ENCODE measurements around the gene IGLL1. TPM values are rescaled to one million over a fixed set of nuclear protein-coding genes. Genes with fewer than 3 reads are reported as not detected.
"Not testable (repeated sequence)": the region's sequence is repeated elsewhere in the genome, so short reads cannot be mapped to it uniquely, and the experiment has no call there.

Gene IGLL1
- total and polyA plus RNA-seq, 3 donors from 2014 or later, result 6.9 to 36.9 (median 24.6) TPM

- 90 to 96% methylated on average over 2 of the region's 2 CpGs for WGBS, 2 donors
- Histone ChIP-seq H3K36me3 (ENCODE audit: low read depth, missing control alignments) (no peaks in the 10 kb centered on the region), H3K9me3 (no peaks in the 10 kb centered on the region), H3K27ac (no peak overlapping the region), H3K4me3 (no peak overlapping the region), H3K27me3 (no peaks in the 10 kb centered on the region), H3K4me1 (peaks cover 10% of the 10 kb centered on the region)
- no peak for TF ChIP-seq POLR2A (IDR thresholded peaks at IDR 0.05)
- no peak for TF ChIP-seq CTCF (IDR thresholded peaks at IDR 0.05)
- no peak for DNase-seq
- intact Hi-C loops (cut with DNase I; ENCODE audit: low total_unique reads), result no loop called here
Observed at GRCh38 chr22:23544852-23545251, 35.2 kb downstream of the IGLL1 start.

- intact Hi-C loops (cut with DNase I; ENCODE audit: low total_unique reads); H3K9me3 ChIP-seq; H3K27ac ChIP-seq; H3K36me3 ChIP-seq (ENCODE audit: low read depth, missing control alignments); H3K4me3 ChIP-seq; DNase-seq; H3K27me3 ChIP-seq: not testable (repeated sequence)
- 70 to 77% methylated on average over 1 of the region's 1 CpG for WGBS, 2 donors
- peaks cover 19% of the 10 kb centered on the region for H3K4me1 ChIP-seq
Observed at GRCh38 chr22:23543506-23544000, 36.5 kb downstream of the IGLL1 start.

DNA sequence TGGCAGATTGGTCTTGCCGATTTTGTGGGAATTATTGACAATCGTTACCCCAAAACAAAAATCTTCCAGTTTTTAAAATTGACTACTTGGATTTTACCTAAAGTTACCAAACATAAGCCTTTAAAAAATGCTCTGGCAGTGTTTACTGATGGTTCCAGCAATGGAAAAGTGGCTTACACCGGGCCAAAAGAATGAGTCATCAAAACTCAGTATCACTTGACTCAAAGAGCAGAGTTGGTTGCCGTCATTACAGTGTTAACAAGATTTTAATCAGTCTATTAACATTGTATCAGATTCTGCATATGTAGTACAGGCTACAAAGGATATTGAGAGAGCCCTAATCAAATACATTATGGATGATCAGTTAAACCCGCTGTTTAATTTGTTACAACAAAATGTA is 37.2 kb downstream of the IGLL1 start:
- no peak for DNase-seq
- intact Hi-C loops (cut with DNase I; ENCODE audit: low total_unique reads), result no loop called here
- Histone ChIP-seq H3K9me3 (no peaks in the 10 kb centered on the region), H3K4me3 (no peak overlapping the region), H3K4me1 (peaks cover 25% of the 10 kb centered on the region), H3K36me3 (ENCODE audit: low read depth, missing control alignments) (no peaks in the 10 kb centered on the region), H3K27me3 (no peaks in the 10 kb centered on the region), H3K27ac (no peak overlapping the region)
- 47 to 53% methylated on average over 5 of the region's 5 CpGs for WGBS, 2 donors
- no peak for TF ChIP-seq CTCF (IDR thresholded peaks at IDR 0.05)
- TF ChIP-seq POLR2A (IDR thresholded peaks at IDR 0.05), result no peak

DNA sequence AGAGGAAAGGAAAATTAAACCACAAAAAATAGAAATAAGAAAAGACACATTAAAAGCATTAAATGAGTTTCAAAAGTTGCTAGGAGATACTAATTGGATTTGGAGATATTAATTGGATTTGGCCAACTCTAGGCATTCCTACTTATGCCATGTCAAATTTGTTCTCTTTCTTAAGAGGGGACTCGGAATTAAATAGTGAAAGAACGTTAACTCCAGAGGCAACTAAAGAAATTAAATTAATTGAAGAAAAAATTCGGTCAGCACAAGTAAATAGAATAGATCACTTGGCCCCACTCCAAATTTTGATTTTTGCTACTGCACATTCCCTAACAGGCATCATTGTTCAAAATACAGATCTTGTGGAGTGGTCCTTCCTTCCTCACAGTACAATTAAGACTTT is 37.7 kb downstream of the IGLL1 start:
- H3K36me3 ChIP-seq (ENCODE audit: low read depth, missing control alignments); H3K9me3 ChIP-seq; H3K27ac ChIP-seq; H3K27me3 ChIP-seq; intact Hi-C loops (cut with DNase I; ENCODE audit: low total_unique reads); H3K4me3 ChIP-seq; DNase-seq: not testable (repeated sequence)
- peaks cover 31% of the 10 kb centered on the region for H3K4me1 ChIP-seq
- WGBS, 2 donors, result 46 to 56% methylated on average over 3 of the region's 3 CpGs

GRCh38 chr22:23541849-23542281 is 38.2 kb downstream of the IGLL1 start:
- DNase-seq; intact Hi-C loops (cut with DNase I; ENCODE audit: low total_unique reads); H3K27ac ChIP-seq; H3K4me3 ChIP-seq; H3K27me3 ChIP-seq; H3K36me3 ChIP-seq (ENCODE audit: low read depth, missing control alignments); H3K9me3 ChIP-seq: not testable (repeated sequence)
- WGBS, 2 donors, result 24 to 33% methylated on average over 7 of the region's 7 CpGs
- peaks cover 36% of the 10 kb centered on the region for H3K4me1 ChIP-seq
- TF ChIP-seq CTCF (IDR thresholded peaks at IDR 0.05), result peak; percentile 55 to 77 (median 72)

GRCh38 chr22:23540837-23541236 is 39.3 kb downstream of the IGLL1 start:
- peaks cover 46% of the 10 kb centered on the region for H3K4me1 ChIP-seq

GRCh38 chr22:23539839-23540198 is 40.3 kb downstream of the IGLL1 start:
- intact Hi-C loops (cut with DNase I; ENCODE audit: low total_unique reads); H3K27ac ChIP-seq: not testable (repeated sequence)
- 45 to 63% methylated on average over 7 of the region's 7 CpGs for WGBS, 2 donors

More at GRCh38 chr22:23540837-23541236, 39.3 kb downstream of the IGLL1 start:
- H3K4me3 ChIP-seq; H3K36me3 ChIP-seq (ENCODE audit: low read depth, missing control alignments); H3K27ac ChIP-seq; H3K9me3 ChIP-seq; H3K27me3 ChIP-seq; intact Hi-C loops (cut with DNase I; ENCODE audit: low total_unique reads); DNase-seq: not testable (repeated sequence)
- 38 to 49% methylated on average over 5 of the region's 5 CpGs for WGBS, 2 donors

More at GRCh38 chr22:23539839-23540198, 40.3 kb downstream of the IGLL1 start:
- peaks cover 57% of the 10 kb centered on the region for H3K4me1 ChIP-seq
- H3K27me3 ChIP-seq; DNase-seq; H3K36me3 ChIP-seq (ENCODE audit: low read depth, missing control alignments); H3K9me3 ChIP-seq; H3K4me3 ChIP-seq: not testable (repeated sequence)

All from testis (tissue), 3 donors.